Prostate gland (tissue), 2 donors: Measurements from ENCODE around the gene DEF6. TPM values are rescaled to one million over a fixed set of nuclear protein-coding genes. Genes with fewer than 3 reads are reported as not detected.

ENCODE experiments used
- DNase-seq: peaks from one replicate; pipeline ENCODE4 v3.0.0-alpha.2; 2019; ENCODE audit warnings: low spot score
- H3K27ac ChIP-seq, 2 donors: fragments of 200-600 bp; sonication (generic); 2 replicates each; pipeline ENCODE4 v1.5.1; 2017 to 2019
- H3K27me3 ChIP-seq: fragments of 200-600 bp; sonication (generic); replicated peaks from 2 replicates; pipeline ENCODE4 v1.5.1; 2019; ENCODE audit not compliant: insufficient read depth
- H3K36me3 ChIP-seq, 2 donors: fragments of 200-600 bp; sonication (generic); 1 replicate in 1 of 2; 2 replicates in 1 of 2; pipeline versions ENCODE4 v1.5.1 to v1.8.1; 2017 to 2019
- H3K4me1 ChIP-seq: fragments of 200-600 bp; sonication (generic); replicated peaks from 2 replicates; pipeline ENCODE4 v1.5.1; 2019
- H3K4me3 ChIP-seq, 2 donors: fragments of 200-600 bp; sonication (generic); 2 replicates each; pipeline ENCODE4 v1.5.1; 2017 to 2019
- H3K9me3 ChIP-seq: fragments of 200-600 bp; sonication (generic); 2 replicates; pipeline ENCODE4 v1.5.1; 2017
- POLR2A ChIP-seq: fragments of 450-650 bp; IDR thresholded peaks from one replicate; pipeline ENCODE4 v1.6.1; 2016; ENCODE audit warnings: antibody characterized with exemption, mild to moderate bottlenecking
- POLR2AphosphoS5 ChIP-seq: sonication (generic); formaldehyde crosslinking; IDR thresholded peaks from one replicate; pipeline ENCODE4 v1.6.1; 2017; ENCODE audit warnings: antibody characterized with exemption
- WGBS: methylation state at CpG from one replicate; pipeline ENCODE4 v1.1.5; 2018; 5-methylcytosine and 5-hydroxymethylcytosine counted together
- intact Hi-C: fragments of 100-400 bp; cut with DNase I; formaldehyde crosslinking; loops from one replicate; pipeline ENCODE4 v1.14.2; 2022
- total RNA-seq, 2 donors: library from RNA; depleted of rRNA; stranded (reverse); fragments of >200 nt; gene quantifications; one replicate each; pipeline ENCODE4 v1.1.0, GENCODE V29; 2016
- TF ChIP-seq, protein P1 (sequence below), 4 experiments: fragments of 200-600 bp in 2 of 4; fragments of 450-650 bp in 2 of 4; sonication (generic) in 2 of 4; IDR thresholded peaks; 1 replicate in 3 of 4; 2 replicates in 1 of 4; pipeline ENCODE4 v1.5.1; 2016 to 2019; ENCODE audit warnings: antibody characterized with exemption in 4 of 4, mild to moderate bottlenecking in 2 of 4, moderate library complexity in 2 of 4

DEF6 gene
- total RNA-seq, 2 donors from 2014 or later: 20.2 to 33.4 TPM

GRCh38 chr6:35291491-35291890, 6.1 kb upstream of the DEF6 start:
- Histone ChIP-seq H3K9me3 (no peaks in the 10 kb centered on the region), H3K27ac (no peak overlapping the region), H3K36me3 (peaks cover 4 to 27% of the 10 kb centered on the region in 2 donors), H3K4me1 (no peaks in the 10 kb centered on the region), H3K4me3 (no peak overlapping the region), H3K27me3 (no peaks in the 10 kb centered on the region)
- WGBS: 89% methylated on average over 13 of the region's 13 CpGs
- DNase-seq: no peak
- intact Hi-C loops: loop anchor here (5.0 kb wide), 1 partner anchor 161 kb away; the partner anchor contains the start of gene FANCE
- TF ChIP-seq, protein P1, sequence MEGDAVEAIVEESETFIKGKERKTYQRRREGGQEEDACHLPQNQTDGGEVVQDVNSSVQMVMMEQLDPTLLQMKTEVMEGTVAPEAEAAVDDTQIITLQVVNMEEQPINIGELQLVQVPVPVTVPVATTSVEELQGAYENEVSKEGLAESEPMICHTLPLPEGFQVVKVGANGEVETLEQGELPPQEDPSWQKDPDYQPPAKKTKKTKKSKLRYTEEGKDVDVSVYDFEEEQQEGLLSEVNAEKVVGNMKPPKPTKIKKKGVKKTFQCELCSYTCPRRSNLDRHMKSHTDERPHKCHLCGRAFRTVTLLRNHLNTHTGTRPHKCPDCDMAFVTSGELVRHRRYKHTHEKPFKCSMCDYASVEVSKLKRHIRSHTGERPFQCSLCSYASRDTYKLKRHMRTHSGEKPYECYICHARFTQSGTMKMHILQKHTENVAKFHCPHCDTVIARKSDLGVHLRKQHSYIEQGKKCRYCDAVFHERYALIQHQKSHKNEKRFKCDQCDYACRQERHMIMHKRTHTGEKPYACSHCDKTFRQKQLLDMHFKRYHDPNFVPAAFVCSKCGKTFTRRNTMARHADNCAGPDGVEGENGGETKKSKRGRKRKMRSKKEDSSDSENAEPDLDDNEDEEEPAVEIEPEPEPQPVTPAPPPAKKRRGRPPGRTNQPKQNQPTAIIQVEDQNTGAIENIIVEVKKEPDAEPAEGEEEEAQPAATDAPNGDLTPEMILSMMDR (IDR thresholded peaks at IDR 0.05): no peak
- TF ChIP-seq POLR2A: no peak
- TF ChIP-seq POLR2AphosphoS5: no peak

DNA sequence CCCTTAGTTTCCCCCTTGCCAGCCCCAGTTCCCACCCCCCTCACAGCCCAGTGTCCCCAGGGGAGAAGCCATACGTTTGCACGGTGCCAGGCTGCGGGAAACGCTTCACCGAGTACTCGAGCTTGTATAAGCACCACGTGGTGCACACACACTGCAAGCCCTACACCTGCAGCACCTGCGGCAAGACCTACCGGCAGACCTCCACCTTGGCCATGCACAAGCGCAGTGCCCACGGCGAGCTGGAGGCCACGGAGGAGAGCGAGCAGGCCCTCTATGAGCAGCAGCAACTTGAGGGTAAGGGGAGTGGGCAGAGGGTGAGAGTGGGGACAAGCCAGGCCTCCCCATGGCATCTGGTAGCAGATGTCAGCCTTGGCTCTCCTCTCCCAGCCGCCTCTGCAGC, 5.1 kb upstream of the DEF6 start:
- no peak for DNase-seq
- WGBS: 71% methylated on average over 15 of the region's 15 CpGs
- Histone ChIP-seq H3K27ac (no peak overlapping the region), H3K36me3 (peaks cover 4 to 27% of the 10 kb centered on the region in 2 donors), H3K9me3 (no peaks in the 10 kb centered on the region), H3K27me3 (no peaks in the 10 kb centered on the region), H3K4me1 (no peaks in the 10 kb centered on the region), H3K4me3 (no peak overlapping the region)
- TF ChIP-seq POLR2AphosphoS5 (no peak), POLR2A (no peak)
- TF ChIP-seq, protein P1 (IDR thresholded peaks at IDR 0.05): no peak
- intact Hi-C loops: loop anchor here (5.0 kb wide), 1 partner anchor 160 kb away; the partner anchor contains the start of gene FANCE

GRCh38 chr6:35293681-35294080, 3.9 kb upstream of the DEF6 start:
- Histone ChIP-seq H3K27me3 (no peaks in the 10 kb centered on the region), H3K4me3 (no peak overlapping the region), H3K27ac (no peak overlapping the region), H3K4me1 (no peaks in the 10 kb centered on the region), H3K9me3 (no peaks in the 10 kb centered on the region), H3K36me3 (peaks cover 0 to 27% of the 10 kb centered on the region in 2 donors)
- intact Hi-C loops: loop anchor here (5.0 kb wide), 1 partner anchor 159 kb away; the partner anchor contains the start of gene FANCE
- TF ChIP-seq POLR2A (no peak), POLR2AphosphoS5 (no peak)
- TF ChIP-seq, protein P1 (IDR thresholded peaks at IDR 0.05): no peak
- WGBS: 94% methylated on average over 9 of the region's 9 CpGs
- DNase-seq: no peak

DNA sequence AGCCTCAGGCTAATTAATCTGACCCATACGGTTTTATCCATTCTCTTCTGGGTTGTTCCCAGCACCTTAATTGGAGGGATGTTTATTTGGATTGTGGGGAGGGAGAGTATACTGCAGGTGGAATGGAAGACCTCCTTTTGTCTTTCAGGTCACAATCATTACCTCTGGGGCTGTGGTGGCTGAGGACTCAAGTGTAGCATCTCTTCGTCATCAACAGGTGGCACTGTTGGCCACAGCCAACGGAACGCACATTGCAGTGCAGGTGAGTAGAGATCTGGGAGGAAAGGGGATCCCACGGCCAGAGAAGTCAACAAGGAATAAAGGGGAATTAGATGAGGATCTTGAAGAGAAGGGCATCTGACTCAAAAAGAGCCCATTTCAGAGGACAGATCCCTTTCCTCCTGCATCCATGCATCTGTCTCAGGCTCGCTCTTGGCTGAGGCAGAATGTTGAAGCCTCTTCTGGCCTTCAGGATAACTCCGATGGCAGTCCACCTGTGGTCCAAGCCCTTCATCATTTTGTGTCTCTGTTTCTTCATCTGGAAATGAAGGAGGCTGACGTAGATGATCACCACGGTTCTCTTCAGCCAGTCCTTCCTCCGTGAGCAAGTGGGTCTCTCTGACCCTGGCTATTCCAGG, 3.2 kb upstream of the DEF6 start:
- WGBS: 49% methylated on average over 10 of the region's 10 CpGs
- DNase-seq: peak; percentile 43
- TF ChIP-seq POLR2A (no peak), POLR2AphosphoS5 (peak; percentile 25)
- TF ChIP-seq, protein P1 (IDR thresholded peaks at IDR 0.05): peak; percentile 44 to 80 (median 64)
- Histone ChIP-seq H3K27me3 (no peaks in the 10 kb centered on the region), H3K27ac (no peak overlapping the region), H3K36me3 (peaks cover 0 to 27% of the 10 kb centered on the region in 2 donors), H3K4me3 (no peak overlapping the region), H3K9me3 (no peaks in the 10 kb centered on the region), H3K4me1 (no peaks in the 10 kb centered on the region)
- intact Hi-C loops: loop anchor here (5.0 kb wide), 1 partner anchor 158 kb away; the partner anchor contains the start of gene FANCE

DNA sequence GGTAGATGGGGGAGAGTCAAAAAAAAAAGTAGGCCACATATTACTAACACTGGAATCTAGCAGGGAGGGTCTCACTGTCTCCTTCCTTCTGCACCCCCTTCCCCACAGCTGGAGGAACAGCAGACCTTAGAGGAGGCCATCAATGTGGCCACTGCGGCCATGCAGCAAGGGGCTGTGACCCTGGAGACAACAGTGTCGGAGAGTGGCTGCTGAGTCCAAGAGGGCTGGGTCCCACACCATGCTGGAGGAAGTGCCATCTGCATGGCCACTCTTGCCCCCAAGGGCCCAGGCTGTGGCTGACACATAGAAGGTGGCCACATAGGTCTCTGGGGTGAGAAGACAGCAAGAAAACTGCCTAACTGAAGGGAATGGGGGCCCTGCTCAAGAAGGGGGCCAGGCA, 2.6 kb upstream of the DEF6 start:
- TF ChIP-seq POLR2AphosphoS5: no peak
- no peak for TF ChIP-seq POLR2A
- TF ChIP-seq, protein P1 (IDR thresholded peaks at IDR 0.05): no peak
- Histone ChIP-seq H3K4me3 (no peak overlapping the region), H3K36me3 (peaks cover 0 to 27% of the 10 kb centered on the region in 2 donors), H3K4me1 (no peaks in the 10 kb centered on the region), H3K27ac (no peak overlapping the region), H3K9me3 (no peaks in the 10 kb centered on the region), H3K27me3 (no peaks in the 10 kb centered on the region)
- intact Hi-C loops: no loop called here
- DNase-seq: no peak
- WGBS: 96% methylated on average over 2 of the region's 2 CpGs
